CD4-positive, alpha-beta T cell treated with Interleukin-6 for 4 hours (primary cell): ENCODE results near the gene HSPA8.
"Not testable (repeated sequence)": the region's sequence is repeated elsewhere in the genome, so short reads cannot be mapped to it uniquely, and the experiment has no call there.

Experiments
- DNase-seq: peaks from one replicate; pipeline ENCODE4 v3.0.0-alpha.2; 2020; ENCODE audit warnings: mixed read lengths

HSPA8 gene

DNA sequence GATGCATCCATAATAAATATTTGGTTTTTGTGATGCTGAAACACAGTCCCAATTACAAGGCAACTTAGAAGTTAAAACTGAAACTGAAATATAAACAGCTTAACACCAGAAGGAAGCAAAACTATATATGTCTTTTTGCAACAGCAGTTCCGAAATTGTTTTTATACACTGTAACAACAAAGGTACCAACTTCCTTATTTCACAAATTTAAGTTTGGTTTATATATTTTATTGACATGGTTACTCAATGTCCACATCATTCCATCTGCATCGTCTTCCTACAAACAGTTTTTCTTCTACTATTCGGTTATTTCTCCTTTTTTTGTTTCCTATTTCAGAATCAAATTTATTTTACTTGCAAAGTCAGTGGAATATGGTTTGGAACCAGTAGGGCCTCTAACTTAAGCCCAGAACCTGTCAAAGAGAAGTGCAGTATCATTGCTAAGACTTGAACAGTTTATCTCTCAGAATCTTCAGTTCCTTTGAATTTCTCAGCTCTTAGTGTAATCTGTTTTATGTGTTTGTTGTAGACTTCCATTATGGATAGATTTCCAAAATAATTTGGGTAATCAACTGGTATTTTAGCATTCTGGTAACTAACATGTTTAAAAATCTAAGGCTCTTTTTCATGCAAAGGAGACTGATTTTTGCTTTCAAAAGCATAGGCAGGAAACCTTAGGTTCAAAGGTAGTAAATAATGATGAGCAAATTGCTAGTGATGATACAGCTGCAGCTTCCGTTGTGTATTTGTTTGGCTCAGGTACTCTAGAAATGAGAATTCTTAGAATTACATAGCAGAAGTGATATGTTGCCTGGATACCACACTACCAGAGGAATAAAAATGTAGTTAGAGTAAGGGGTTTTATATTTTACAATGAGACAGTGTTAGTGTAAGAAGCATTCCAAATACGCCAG is 8.2 kb upstream of the HSPA8 start:
- peak; percentile 29 for DNase-seq

DNA sequence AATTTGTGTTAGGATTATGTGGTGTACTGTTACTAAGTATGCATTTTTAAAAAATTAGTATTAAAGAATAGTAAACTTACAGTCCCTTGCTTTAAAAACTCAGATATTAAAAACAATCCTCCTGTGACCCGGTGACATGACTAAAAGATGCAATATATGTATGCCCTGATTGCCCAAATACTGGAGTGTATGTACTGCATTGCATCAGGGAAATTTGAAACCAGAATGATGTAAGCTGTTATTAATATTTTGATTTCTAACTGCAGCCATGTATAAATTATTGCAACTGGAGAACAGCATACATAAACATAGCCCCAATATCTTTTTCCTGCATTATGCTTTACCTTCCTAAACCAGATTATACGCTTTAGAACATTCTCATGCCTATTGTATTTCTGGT is 3.7 kb upstream of the HSPA8 start:
- no peak for DNase-seq

DNA sequence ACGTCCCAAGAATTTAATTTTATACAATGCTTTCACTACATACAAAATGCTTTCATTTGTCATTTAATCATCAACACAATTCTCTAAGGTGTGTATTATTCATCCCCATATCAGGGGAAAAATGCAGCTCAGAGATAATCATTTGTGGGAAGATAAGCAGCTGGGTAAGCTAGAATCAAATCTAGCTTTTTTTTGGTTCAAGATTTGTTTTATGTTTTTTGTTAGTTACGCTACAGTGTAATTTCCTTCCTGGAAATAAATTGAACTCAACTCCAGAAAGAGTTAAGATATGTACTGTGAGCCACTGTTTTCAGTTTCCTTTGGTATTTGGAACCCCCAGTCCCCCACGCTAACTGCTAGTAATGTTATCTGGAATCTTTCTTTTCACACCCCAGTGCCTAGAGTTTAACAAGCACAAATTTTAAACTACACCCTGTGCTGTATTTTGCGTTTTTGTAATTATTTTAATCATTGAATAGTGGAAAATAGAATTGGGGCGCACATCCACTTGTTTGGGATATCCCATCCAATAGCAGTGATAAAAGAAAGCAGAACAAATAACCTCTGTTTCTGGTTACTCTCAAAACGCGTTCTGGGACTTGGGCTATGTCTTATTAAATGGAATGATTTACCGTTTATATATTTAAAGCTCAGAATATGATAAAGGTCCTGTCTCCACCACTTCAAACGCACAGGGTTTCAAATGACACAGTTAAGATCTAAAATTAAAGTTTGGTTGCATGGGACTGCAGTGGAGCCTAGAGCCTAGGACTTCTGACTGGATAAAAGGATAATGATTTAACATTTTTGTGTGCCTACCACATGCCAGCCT is 2.1 kb upstream of the HSPA8 start:
- peak; percentile 23 for DNase-seq

DNA sequence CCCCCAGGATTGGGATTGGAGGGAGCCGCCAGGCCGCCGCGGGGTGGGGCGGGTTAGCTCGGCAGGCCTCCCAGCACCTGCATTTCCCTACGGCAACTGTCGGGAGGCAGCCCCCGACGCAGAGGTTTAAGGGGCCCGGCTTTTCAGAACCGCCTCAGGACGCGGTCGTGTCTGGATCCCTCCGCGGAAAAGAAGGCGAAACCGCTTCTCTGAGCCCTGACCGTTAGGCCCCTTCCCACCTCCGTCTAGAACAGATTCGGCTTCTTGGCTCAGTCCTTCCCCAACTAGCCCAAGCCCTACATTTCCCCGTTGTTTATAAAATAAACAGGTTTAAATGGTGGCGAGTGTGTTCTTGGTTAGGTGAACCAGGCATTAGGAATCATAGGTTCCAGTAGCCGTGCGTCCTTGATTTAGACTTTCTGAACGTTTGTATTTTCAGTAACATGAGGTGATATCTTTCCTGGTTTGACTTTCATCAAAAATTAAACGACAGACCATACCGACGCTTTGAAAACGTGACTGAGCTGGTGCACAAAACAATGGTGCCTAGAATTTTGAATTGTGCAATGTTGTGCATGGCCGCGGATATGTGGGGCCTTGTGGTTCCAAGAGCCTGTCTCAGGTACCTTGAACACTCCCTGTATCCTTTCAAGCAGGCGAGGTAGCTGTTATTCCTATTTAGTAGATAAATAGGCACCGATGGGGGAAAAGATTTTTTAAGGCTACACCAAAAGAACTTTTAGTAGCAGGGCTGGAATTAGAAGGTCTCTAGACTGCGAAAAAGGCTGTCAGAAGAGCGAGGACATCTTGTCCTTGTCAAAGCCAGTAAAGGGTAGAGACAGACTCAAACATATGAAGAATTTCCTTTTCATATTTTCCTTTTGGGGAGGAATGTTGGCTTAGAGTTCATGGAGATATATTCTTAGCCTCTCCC is 1.2 kb upstream of the HSPA8 start:
- peak; percentile 53 for DNase-seq

DNA sequence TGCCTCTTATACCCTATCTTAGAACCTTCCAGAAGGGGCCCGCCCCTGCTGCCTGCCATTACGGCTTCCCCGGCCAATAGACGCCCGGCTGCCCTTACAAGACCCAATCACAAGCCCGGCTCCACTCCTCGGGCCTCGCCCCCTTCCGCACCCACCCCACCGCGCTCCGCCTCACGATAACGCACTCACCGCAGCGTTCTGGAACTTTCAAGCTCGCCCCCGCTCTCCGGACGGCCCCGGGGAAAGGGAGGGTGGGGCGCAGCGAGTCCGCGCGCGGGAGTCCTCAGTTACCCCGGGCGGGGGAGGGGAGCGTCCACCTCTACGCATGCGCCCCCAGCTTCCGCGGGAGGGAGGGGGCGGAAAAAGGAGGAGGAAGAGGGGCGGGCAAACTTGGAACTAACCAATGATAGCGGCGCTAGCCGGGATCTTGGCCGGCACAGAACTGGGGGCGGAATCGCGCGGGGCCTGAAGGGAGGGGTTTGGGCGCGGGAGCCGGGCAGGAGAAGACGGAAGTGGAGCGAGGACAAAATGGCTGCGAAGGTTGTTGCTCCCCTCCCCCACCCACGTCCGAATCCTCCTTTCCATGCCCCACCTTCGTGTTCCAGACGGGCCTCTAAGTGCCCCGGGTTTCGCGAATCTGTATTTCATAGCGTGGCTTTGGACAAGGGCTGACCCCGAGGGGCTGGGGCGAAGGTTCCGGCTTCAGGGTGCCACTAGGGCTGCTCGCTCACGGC is 389 bp upstream of the HSPA8 start:
- DNase-seq: peak; percentile 99

DNA sequence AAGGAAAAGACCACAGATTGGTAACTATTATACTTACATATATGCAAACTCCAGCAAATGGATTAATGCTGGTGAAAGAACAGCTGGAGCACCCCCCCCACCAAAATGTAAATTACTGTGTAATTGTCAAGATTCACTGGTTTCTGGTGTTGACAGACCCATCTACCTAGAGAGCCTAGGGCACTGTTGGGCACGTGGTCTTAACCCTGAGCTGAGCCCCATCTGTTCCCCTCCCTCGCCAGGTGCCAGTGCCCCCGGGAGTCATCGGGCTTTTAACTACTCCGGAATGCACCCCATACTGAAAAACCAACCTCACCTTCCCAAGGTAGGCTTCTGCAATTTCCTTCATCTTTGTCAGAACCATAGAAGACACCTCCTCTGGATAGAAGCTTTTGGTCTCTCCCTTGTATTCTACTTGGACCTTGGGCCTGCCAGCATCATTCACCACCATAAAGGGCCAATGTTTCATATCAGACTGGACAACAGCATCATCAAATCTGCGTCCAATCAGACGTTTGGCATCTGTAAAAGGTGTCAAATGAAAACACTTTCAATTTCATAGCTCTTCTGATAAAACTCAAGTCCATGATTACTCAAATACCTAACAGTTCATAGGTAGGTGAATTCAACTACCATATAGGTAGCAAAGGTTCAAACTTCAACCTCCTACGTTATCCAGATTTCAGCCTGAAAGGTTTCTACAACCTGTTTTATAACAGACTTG is 1.5 kb downstream of the HSPA8 start:
- DNase-seq: no peak

DNA sequence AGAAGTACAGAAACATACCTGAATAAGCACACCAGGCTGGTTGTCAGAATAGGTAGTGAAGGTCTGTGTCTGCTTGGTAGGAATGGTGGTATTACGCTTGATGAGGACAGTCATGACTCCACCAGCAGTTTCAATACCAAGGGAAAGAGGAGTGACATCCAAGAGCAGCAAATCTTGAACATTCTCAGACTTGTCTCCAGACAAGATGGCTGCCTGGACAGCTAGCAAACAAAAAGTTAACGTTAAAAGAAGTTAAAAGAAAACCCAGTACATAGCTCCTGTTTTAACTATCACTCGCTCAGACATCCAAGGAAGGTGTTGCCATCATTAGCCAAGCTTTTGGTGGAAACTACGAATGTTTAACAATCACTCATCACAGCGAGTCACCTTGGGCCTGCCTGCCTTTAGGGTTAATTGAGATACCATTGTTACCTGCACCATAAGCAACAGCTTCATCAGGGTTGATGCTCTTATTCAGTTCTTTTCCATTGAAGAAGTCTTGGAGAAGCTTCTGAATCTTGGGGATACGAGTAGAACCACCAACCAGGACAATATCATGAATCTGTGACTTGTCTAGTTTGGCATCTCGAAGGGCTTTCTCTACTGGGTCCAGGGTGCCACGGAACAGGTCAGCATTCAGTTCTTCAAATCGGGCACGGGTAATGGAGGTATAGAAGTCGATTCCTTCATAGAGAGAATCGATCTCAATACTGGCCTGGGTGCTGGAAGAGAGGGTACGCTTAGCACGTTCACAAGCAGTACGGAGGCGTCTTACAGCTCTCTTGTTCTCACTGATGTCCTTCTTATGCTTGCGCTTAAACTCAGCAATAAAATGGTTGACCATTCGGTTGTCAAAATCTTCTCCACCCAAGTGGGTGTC is 2.7 kb downstream of the HSPA8 start:
- not testable (repeated sequence) for DNase-seq

DNA sequence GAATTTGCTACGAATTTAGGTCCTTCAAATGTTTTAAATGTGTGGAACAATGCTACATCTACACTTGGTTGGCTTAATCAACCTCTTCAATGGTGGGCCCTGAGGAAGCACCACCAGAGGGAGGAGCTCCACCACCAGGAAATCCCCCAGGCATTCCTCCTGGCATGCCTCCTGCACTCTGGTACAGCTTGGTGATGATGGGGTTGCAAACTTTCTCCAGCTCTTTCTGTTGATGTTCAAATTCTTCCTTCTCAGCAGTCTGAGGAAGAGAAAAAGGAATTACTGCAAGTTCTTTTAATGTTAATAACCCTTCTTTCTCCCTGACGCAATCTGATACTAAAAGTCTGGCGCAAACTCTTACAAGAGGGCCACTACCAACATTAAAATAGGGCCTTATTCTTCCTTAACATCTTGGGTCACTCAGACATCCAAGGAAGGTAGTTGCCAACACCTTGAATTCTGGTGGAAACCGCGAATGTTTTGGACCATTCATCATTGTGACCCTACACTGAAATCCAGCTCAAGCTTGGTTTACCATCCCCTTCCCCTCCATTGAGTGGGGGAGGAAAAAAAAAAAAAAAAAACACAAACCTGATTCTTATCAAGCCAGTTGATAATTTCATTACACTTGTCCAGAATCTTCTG is 4.2 kb downstream of the HSPA8 start:
- peak; percentile 24 for DNase-seq

DNA sequence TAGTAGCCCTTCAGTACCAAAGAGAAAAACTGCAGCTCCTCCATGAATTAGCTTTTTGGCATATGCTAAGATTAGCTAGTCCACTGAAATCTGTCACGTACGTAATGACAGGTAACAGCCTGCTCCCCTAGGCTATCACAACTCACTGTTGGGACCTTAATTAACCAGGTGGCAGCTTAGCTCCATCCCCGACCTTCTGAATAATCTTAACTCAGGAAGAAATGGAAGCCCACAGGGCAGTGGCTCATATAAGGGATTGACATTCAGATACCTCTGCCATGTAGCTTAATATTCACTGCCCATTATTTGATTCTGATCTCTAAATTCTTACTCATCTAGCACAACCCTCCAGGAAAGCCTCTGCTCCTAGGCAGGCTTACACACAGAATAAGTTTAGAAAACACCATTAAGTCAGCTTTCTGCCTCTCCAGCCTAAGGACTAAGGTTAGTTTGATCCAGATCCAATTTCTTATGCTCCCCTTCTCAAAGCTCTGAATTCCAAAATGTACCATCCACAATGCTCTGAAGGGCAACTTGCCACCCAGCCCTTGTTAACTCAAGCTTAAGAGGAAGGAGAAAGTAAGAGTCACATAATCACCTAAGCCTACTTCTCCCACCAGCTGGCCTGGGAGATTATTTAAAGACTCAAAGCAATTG is 5.0 kb downstream of the HSPA8 start:
- no peak for DNase-seq

DNA sequence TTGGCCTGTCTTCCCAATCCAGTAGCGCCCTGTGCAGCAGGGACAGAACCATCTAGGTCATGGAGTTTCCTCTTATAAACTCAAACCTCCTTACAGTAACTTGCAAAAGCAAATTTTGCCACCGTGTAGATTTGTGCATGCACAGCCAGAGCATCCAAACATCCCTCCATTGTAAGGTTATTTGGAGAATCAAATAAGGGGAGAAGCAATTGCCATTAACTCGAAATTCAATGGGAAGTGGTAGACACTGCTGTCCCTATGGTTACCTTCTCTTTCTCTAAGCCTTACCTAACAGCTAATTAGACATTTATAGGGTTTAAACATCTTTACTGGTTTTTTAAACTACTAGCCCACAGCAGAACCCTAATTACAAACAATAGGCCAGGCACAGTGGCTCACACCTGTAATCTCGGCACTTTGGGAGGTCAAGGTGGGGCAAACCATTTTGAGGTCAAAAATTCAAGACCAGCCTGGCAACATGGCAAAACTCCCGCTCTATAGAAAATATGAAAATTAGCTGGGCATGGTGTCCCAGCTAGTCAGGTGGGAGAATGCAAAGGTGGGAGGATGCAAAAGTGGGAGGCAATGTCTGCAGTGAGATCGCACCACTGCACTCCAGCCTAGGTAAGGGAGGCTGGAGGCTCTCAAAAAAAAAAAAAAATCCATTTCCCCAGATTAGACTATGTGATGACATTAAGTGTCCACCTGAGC is 6.6 kb downstream of the HSPA8 start:
- DNase-seq: no peak

DNA sequence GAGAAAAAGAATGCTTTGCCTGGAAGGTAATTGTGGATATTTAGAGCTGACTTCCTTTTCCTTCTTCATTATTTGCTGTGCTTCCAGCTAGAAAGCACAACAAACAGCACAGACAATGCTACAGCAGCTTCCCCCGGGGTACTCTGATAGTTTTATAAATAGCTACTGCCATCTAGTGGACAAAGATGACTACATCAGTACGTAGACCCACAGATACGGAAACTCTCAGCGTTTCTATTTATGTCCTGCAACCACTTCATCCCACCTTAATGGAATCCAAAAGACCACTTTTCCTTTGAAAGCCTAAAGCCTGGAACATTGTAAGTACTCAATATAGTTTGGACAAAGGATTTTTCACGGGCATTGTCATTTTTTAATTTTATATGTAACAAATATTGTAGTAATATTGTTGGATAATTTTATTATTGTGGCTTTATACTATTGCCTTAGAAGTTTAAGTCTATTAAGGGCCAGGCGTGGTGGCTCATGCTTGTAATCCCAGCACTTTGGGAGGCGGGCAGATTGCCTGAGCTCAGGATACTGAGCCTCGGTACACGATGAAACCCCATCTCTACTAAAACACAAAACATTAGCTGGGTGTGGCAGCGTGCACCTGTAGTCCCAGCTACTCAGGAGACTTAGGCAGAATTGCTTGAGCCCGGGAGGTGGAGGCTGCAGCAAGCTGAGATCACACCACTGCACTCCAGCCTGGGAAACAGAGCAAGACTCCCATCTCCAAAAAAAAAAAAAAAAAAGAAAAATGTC is 7.5 kb downstream of the HSPA8 start:
- peak; percentile 37 for DNase-seq

DNA sequence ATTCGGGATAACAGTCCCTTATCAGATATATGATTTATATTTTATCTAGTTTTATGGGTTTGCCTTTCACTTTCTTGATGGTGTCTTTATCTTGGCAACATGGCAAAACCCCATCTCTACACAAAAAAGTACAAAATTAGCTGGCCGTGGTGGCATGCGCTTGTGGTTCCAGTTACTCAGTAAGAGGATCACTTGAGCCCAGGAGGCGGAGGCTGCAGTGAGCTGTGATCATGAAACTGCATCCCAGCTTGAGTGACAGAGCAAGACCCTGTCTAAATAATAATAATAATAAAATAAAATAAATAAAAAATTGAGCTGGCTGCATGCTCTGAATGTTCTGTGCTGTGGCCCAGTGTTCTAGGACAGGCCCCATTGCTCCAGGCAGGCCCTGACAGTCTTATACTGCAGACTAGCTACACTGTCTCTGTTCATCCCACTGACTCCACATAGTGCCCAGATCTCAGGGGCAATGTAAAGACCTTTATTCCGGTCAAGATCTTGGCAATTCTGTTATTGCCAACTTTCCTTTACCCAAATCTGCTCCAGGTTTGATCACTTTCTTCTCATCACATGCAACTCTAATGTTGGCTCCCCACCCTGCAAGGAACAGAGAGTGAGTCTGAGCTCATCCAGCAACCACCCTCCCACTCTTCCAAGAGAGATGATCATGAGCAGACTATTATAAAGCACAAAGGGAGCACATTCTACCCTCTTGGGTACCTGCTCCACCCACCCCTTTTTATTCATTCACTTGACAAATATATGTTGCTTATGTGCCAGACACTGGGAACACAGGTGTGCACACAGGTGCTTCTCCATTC is 8.8 kb downstream of the HSPA8 start:
- DNase-seq: no peak

DNA sequence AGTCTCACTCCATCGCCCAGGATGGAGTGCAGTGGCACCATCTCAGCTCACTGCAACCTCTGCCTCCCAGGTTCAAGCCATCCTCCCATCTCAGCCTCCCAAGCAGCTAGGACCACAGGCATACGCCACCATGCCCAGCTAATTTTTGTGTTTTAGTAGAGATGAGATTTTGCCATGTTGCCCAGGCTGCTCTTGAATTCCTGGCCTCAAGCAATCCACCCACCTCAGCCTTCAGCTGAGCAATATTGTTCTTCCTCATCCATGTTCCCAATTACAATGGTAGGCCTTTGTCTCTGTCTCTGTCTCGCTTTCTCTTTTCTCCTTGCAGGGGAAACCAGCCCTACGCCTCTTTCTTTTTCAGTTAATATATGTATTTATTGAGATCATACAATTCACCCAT is 10.3 kb downstream of the HSPA8 start:
- no peak for DNase-seq

DNA sequence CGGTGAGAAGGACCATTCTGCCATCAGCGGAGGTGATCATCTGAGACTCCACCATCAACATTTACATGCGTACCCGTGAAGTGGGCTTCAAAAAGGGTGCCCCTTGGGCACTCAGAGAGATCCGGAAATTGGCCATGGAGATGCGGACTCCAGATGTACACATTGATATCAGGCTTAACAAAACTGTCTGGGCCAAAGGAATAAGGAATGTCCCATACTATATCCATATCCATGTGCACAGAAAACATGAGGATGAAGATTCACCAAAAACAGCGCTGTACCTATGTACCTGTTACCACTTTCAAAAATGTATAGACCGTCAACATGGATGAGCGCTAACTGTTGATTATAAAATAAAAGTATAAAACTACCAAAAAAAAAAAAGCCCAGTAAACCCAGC is 10.8 kb downstream of the HSPA8 start:
- DNase-seq: no peak

DNA sequence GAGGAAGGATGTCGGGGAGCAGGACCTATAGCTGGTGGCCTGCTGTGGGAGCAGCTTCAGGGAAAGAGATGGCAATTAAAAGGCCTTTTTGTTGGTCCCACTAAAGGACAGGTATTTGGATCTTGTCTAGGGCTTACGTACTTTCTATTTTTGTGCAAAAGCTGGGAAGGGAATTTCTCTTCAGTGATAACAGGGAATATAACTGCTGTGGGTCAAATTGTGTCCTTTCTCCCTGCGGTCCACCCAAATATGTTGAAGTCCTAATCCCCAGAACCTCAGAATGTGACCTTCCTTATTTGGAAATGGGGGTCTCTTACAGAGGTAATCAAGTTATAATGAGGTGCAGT is 14.0 kb downstream of the HSPA8 start:
- no peak for DNase-seq

DNA sequence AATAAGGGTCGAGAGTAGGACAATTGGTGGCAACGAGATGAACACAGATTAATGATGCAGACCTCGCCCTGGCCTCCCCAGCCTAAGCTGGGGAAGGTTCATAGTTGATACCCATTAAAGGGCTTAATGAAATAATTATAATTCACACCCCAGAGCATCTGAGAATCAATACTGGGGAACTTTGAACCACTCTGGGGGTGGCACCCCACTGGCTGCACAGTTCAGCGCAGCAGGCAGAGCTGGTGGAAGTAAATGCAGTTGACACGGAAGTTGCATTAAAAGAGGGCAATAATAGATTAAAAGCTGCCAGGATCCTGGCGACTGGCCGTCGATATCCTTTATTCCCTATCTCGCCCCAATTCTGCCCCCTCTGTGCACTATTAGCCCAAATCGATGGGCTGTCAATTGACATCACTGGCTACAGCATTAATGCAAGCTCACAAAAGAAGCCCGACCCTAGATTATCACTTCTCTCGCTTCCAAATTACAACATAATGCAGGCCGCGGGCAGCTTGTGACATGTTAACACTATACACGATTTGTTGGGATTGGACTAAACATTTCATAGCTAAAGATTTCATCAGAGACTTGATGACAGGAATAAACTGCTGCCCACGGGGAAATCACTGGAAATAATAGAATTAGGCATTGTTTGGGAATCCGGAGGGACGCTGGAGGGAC is 14.5 kb downstream of the HSPA8 start:
- DNase-seq: no peak
